Measurements from ENCODE around the gene CHP2.
"Not testable (repeated sequence)": the region's sequence is repeated elsewhere in the genome, so short reads cannot be mapped to it uniquely, and the experiment has no call there.

Gene CHP2

GRCh38 chr16:23745263-23745662 lies 9.6 kb upstream of the CHP2 start:
- no peak overlapping the region for H3K18ac ChIP-seq (ENCODE audit: low read length)
- H3K27ac ChIP-seq (replicated peaks; ENCODE audit: low read length), result no peak overlapping the region
- H2BK5ac ChIP-seq (ENCODE audit: low read length), result no peak overlapping the region
- H3K14ac ChIP-seq (ENCODE audit: low read length), result no peak overlapping the region
- no peaks in the 10 kb centered on the region for H3K4me1 ChIP-seq (ENCODE audit: control insufficient read depth in 2 of 2, insufficient read depth in 1 of 2, low read depth in 1 of 2, low read length in 2 of 2)
- no peak overlapping the region for H2AFZ ChIP-seq (ENCODE audit: low read length)
- no peak overlapping the region for H3K23ac ChIP-seq (ENCODE audit: low read depth, low read length, poor library complexity)
- no peak overlapping the region for H3K4me2 ChIP-seq (ENCODE audit: insufficient read depth, low read length, poor library complexity, severe bottlenecking)
- no peak overlapping the region for H2AK5ac ChIP-seq (ENCODE audit: low read depth, low read length)
- no peaks in the 10 kb centered on the region for H3K36me3 ChIP-seq (replicated peaks in 1 of 2; ENCODE audit: control insufficient read depth in 2 of 2, insufficient read depth in 2 of 2, low read length in 2 of 2)
- H3K4me3 ChIP-seq (ENCODE audit: low read length in 2 of 2), result no peak overlapping the region
- H3K4ac ChIP-seq (ENCODE audit: low read length), result no peak overlapping the region
- no peak overlapping the region for H2BK15ac ChIP-seq (ENCODE audit: low read length)
- no peak overlapping the region for H4K8ac ChIP-seq (ENCODE audit: low read depth, low read length)
- DNase-seq (ENCODE audit: low spot score), result no peak
- no CpG with 5 or more reads among the region's 4 CpGs for WGBS, 2 donors (ENCODE audit: extremely low coverage in 2 of 2, insufficient read length in 2 of 2, insufficient replicate concordance in 1 of 2)
- H2BK120ac ChIP-seq (ENCODE audit: low read depth, low read length), result no peak overlapping the region
- peaks cover 0 to 3% (median 0%) of the 10 kb centered on the region in 3 experiments for H3K27me3 ChIP-seq (ENCODE audit: control insufficient read depth in 3 of 3, insufficient read depth in 3 of 3, low read depth in 1 of 3, low read length in 3 of 3)
- H4K91ac ChIP-seq (ENCODE audit: low read depth, low read length, poor library complexity), result no peak overlapping the region
- no peak overlapping the region for H3K9ac ChIP-seq (ENCODE audit: low read depth, low read length, poor library complexity)
- no peak overlapping the region for H2BK12ac ChIP-seq (ENCODE audit: low read length)
- H3K79me1 ChIP-seq (ENCODE audit: low read depth, low read length), result no peaks in the 10 kb centered on the region
- H3K9me3 ChIP-seq (replicated peaks in 1 of 2; ENCODE audit: control insufficient read depth in 2 of 2, insufficient read depth in 1 of 2, low read depth in 1 of 2, low read length in 2 of 2), result no peaks in the 10 kb centered on the region

- H2AK5ac ChIP-seq (ENCODE audit: low read depth, low read length), result no peak overlapping the region
Measured at GRCh38 chr16:23748630-23749029, 6.2 kb upstream of the CHP2 start.

GRCh38 chr16:23751053-23751452 lies 3.8 kb upstream of the CHP2 start:
- H3K27me3 ChIP-seq (ENCODE audit: control insufficient read depth in 3 of 3, insufficient read depth in 3 of 3, low read depth in 1 of 3, low read length in 3 of 3), result peaks cover 0 to 29% (median 18%) of the 10 kb centered on the region in 3 experiments
- not testable (repeated sequence) for H2BK120ac ChIP-seq (ENCODE audit: low read depth, low read length); H3K27ac ChIP-seq (replicated peaks; ENCODE audit: low read length); H3K4me3 ChIP-seq (ENCODE audit: low read length in 2 of 2); H3K36me3 ChIP-seq (replicated peaks in 1 of 2; ENCODE audit: control insufficient read depth in 2 of 2, insufficient read depth in 2 of 2, low read length in 2 of 2); H2AK5ac ChIP-seq (ENCODE audit: low read depth, low read length); H3K4me1 ChIP-seq (ENCODE audit: control insufficient read depth in 2 of 2, insufficient read depth in 1 of 2, low read depth in 1 of 2, low read length in 2 of 2); DNase-seq (ENCODE audit: low spot score); H3K23ac ChIP-seq (ENCODE audit: low read depth, low read length, poor library complexity); H3K4me2 ChIP-seq (ENCODE audit: insufficient read depth, low read length, poor library complexity, severe bottlenecking); H4K8ac ChIP-seq (ENCODE audit: low read depth, low read length); H2BK15ac ChIP-seq (ENCODE audit: low read length); H2AFZ ChIP-seq (ENCODE audit: low read length); H2BK12ac ChIP-seq (ENCODE audit: low read length); H3K9me3 ChIP-seq (replicated peaks in 1 of 2; ENCODE audit: control insufficient read depth in 2 of 2, insufficient read depth in 1 of 2, low read depth in 1 of 2, low read length in 2 of 2); H3K79me1 ChIP-seq (ENCODE audit: low read depth, low read length); H3K18ac ChIP-seq (ENCODE audit: low read length); H4K91ac ChIP-seq (ENCODE audit: low read depth, low read length, poor library complexity); H3K9ac ChIP-seq (ENCODE audit: low read depth, low read length, poor library complexity); H3K4ac ChIP-seq (ENCODE audit: low read length); H2BK5ac ChIP-seq (ENCODE audit: low read length); H3K14ac ChIP-seq (ENCODE audit: low read length)
- no CpG with 5 or more reads among the region's 1 CpG for WGBS, 2 donors (ENCODE audit: extremely low coverage in 2 of 2, insufficient read length in 2 of 2, insufficient replicate concordance in 1 of 2)

More at GRCh38 chr16:23748630-23749029, 6.2 kb upstream of the CHP2 start:
- Histone ChIP-seq H3K23ac (ENCODE audit: low read depth, low read length, poor library complexity) (no peak overlapping the region), H4K8ac (ENCODE audit: low read depth, low read length) (no peak overlapping the region), H3K9me3 (replicated peaks in 1 of 2; ENCODE audit: control insufficient read depth in 2 of 2, insufficient read depth in 1 of 2, low read depth in 1 of 2, low read length in 2 of 2) (no peaks in the 10 kb centered on the region), H3K79me1 (ENCODE audit: low read depth, low read length) (no peaks in the 10 kb centered on the region), H2BK15ac (ENCODE audit: low read length) (no peak overlapping the region), H3K36me3 (replicated peaks in 1 of 2; ENCODE audit: control insufficient read depth in 2 of 2, insufficient read depth in 2 of 2, low read length in 2 of 2) (no peaks in the 10 kb centered on the region), H2AFZ (ENCODE audit: low read length) (no peak overlapping the region), H3K18ac (ENCODE audit: low read length) (no peak overlapping the region), H3K4ac (ENCODE audit: low read length) (no peak overlapping the region), H4K91ac (ENCODE audit: low read depth, low read length, poor library complexity) (no peak overlapping the region), H3K4me3 (ENCODE audit: low read length in 2 of 2) (no peak overlapping the region), H3K4me1 (ENCODE audit: control insufficient read depth in 2 of 2, insufficient read depth in 1 of 2, low read depth in 1 of 2, low read length in 2 of 2) (no peaks in the 10 kb centered on the region), H3K14ac (ENCODE audit: low read length) (no peak overlapping the region), H3K27me3 (ENCODE audit: control insufficient read depth in 3 of 3, insufficient read depth in 3 of 3, low read depth in 1 of 3, low read length in 3 of 3) (peaks cover 0 to 8% (median 0%) of the 10 kb centered on the region in 3 experiments), H2BK12ac (ENCODE audit: low read length) (no peak overlapping the region), H2BK120ac (ENCODE audit: low read depth, low read length) (no peak overlapping the region), H2BK5ac (ENCODE audit: low read length) (no peak overlapping the region), H3K27ac (replicated peaks; ENCODE audit: low read length) (no peak overlapping the region), H3K9ac (ENCODE audit: low read depth, low read length, poor library complexity) (no peak overlapping the region), H3K4me2 (ENCODE audit: insufficient read depth, low read length, poor library complexity, severe bottlenecking) (no peak overlapping the region)
- no peak for DNase-seq (ENCODE audit: low spot score)
- no CpG with 5 or more reads among the region's 1 CpG for WGBS, 2 donors (ENCODE audit: extremely low coverage in 2 of 2, insufficient read length in 2 of 2, insufficient replicate concordance in 1 of 2)

- no peak overlapping the region for H3K4ac ChIP-seq (ENCODE audit: low read length)
- H3K9me3 ChIP-seq (replicated peaks in 1 of 2; ENCODE audit: control insufficient read depth in 2 of 2, insufficient read depth in 1 of 2, low read depth in 1 of 2, low read length in 2 of 2), result peaks cover 0 to 4% of the 10 kb centered on the region in 2 donors
- no peak overlapping the region for H3K14ac ChIP-seq (ENCODE audit: low read length)
- H3K4me2 ChIP-seq (ENCODE audit: insufficient read depth, low read length, poor library complexity, severe bottlenecking), result peak overlapping the region; percentile 45
- no peak overlapping the region for H3K4me3 ChIP-seq (ENCODE audit: low read length in 2 of 2)
- peak overlapping the region; percentile 83 for H3K18ac ChIP-seq (ENCODE audit: low read length)
- H2BK12ac ChIP-seq (ENCODE audit: low read length), result no peak overlapping the region
- H2BK5ac ChIP-seq (ENCODE audit: low read length), result no peak overlapping the region
- H3K9ac ChIP-seq (ENCODE audit: low read depth, low read length, poor library complexity), result no peak overlapping the region
- no peak overlapping the region for H2BK120ac ChIP-seq (ENCODE audit: low read depth, low read length)
- no peak overlapping the region for H2BK15ac ChIP-seq (ENCODE audit: low read length)
- no CpG with 5 or more reads among the region's 17 CpGs for WGBS, 2 donors (ENCODE audit: extremely low coverage in 2 of 2, insufficient read length in 2 of 2, insufficient replicate concordance in 1 of 2)
- H3K4me1 ChIP-seq (ENCODE audit: control insufficient read depth in 2 of 2, insufficient read depth in 1 of 2, low read depth in 1 of 2, low read length in 2 of 2), result no peaks in the 10 kb centered on the region
- peak overlapping the region; percentile 75 for H2AK5ac ChIP-seq (ENCODE audit: low read depth, low read length)
- no peak overlapping the region for H4K91ac ChIP-seq (ENCODE audit: low read depth, low read length, poor library complexity)
- peak overlapping the region; percentile 93 for H3K23ac ChIP-seq (ENCODE audit: low read depth, low read length, poor library complexity)
- H3K27ac ChIP-seq (replicated peaks; ENCODE audit: low read length), result no peak overlapping the region
- no peak overlapping the region for H2AFZ ChIP-seq (ENCODE audit: low read length)
- H4K8ac ChIP-seq (ENCODE audit: low read depth, low read length), result no peak overlapping the region
- no peak for DNase-seq (ENCODE audit: low spot score)
- H3K36me3 ChIP-seq (replicated peaks in 1 of 2; ENCODE audit: control insufficient read depth in 2 of 2, insufficient read depth in 2 of 2, low read length in 2 of 2), result no peaks in the 10 kb centered on the region
- peaks cover 0 to 45% (median 23%) of the 10 kb centered on the region in 3 experiments for H3K27me3 ChIP-seq (ENCODE audit: control insufficient read depth in 3 of 3, insufficient read depth in 3 of 3, low read depth in 1 of 3, low read length in 3 of 3)
- H3K79me1 ChIP-seq (ENCODE audit: low read depth, low read length), result no peaks in the 10 kb centered on the region
Measured at GRCh38 chr16:23753908-23754593, 775 bp upstream of the CHP2 start.
